GM23248 (cell line): ENCODE measurements around the gene APOL1. TPM values are rescaled to one million over a fixed set of nuclear protein-coding genes. Genes with fewer than 3 reads are reported as not detected.

Experiments
- DNase-seq: peaks from one replicate; pipeline ENCODE4 v3.0.0-alpha.2; 2015
- H2AFZ ChIP-seq: fragments of 200-600 bp; sonication (generic); 2 replicates; pipeline ENCODE4 v1.6.1; 2016; ENCODE audit warnings: antibody characterized with exemption
- H3F3A ChIP-seq: fragments of 200-600 bp; sonication (generic); 2 replicates; pipeline ENCODE4 v1.6.1; 2016; ENCODE audit warnings: mild to moderate bottlenecking, antibody characterized with exemption, mixed run types; ENCODE audit not compliant: insufficient read depth
- H3K27ac ChIP-seq: fragments of 200-600 bp; sonication (generic); 2 replicates; pipeline ENCODE4 v1.5.1; 2016; ENCODE audit warnings: mild to moderate bottlenecking
- H3K27me3 ChIP-seq: fragments of 200-600 bp; sonication (generic); replicated peaks from 2 replicates; pipeline ENCODE4 v1.6.1; 2016; ENCODE audit warnings: mild to moderate bottlenecking; ENCODE audit not compliant: insufficient read depth
- H3K36me3 ChIP-seq: fragments of 200-600 bp; sonication (generic); 2 replicates; pipeline ENCODE4 v1.6.1; 2016; ENCODE audit warnings: low read depth, mild to moderate bottlenecking
- H3K4me1 ChIP-seq: fragments of 200-600 bp; sonication (generic); 2 replicates; pipeline ENCODE4 v1.6.1; 2016; ENCODE audit warnings: mild to moderate bottlenecking; ENCODE audit not compliant: insufficient read depth
- H3K4me2 ChIP-seq: fragments of 200-600 bp; sonication (generic); one replicate; pipeline ENCODE4 v1.6.1; 2016; ENCODE audit warnings: mild to moderate bottlenecking; ENCODE audit not compliant: unreplicated experiment
- H3K4me3 ChIP-seq: fragments of 200-600 bp; sonication (generic); 2 replicates; pipeline ENCODE4 v1.5.1; 2016; ENCODE audit warnings: mild to moderate bottlenecking
- H3K79me2 ChIP-seq: fragments of 200-600 bp; sonication (generic); 2 replicates; pipeline ENCODE4 v1.6.1; 2016; ENCODE audit warnings: mild to moderate bottlenecking; ENCODE audit not compliant: insufficient read depth
- H3K9ac ChIP-seq: fragments of 200-600 bp; sonication (generic); 2 replicates; pipeline ENCODE4 v1.6.1; 2016; ENCODE audit warnings: mild to moderate bottlenecking
- H3K9me2 ChIP-seq: fragments of 200-600 bp; sonication (generic); 2 replicates; pipeline ENCODE4 v1.6.1; 2016; ENCODE audit warnings: mixed run types, mild to moderate bottlenecking, moderate library complexity; ENCODE audit not compliant: insufficient read depth
- H3K9me3 ChIP-seq: fragments of 200-600 bp; sonication (generic); one replicate; pipeline ENCODE4 v1.6.1; 2017; ENCODE audit warnings: low read depth
- H4K20me1 ChIP-seq: fragments of 200-600 bp; sonication (generic); 2 replicates; pipeline ENCODE4 v1.6.0; 2016; ENCODE audit not compliant: insufficient read depth
- EZH2 ChIP-seq: fragments of 200-600 bp; sonication (generic); IDR thresholded peaks from 2 replicates; pipeline ENCODE4 v1.6.1; 2018; ENCODE audit warnings: antibody characterized with exemption, mild to moderate bottlenecking; ENCODE audit not compliant: insufficient read depth, poor library complexity, severe bottlenecking
- EZH2phosphoT487 ChIP-seq: fragments of 200-600 bp; sonication (generic); IDR thresholded peaks from 2 replicates; pipeline ENCODE4 v1.6.1; 2018; ENCODE audit warnings: antibody characterized with exemption, moderate library complexity, mild to moderate bottlenecking, low read depth; ENCODE audit not compliant: insufficient read depth
- WGBS, 2 experiments: methylation state at CpG; one replicate each; pipeline ENCODE4 v1.1.6; 2015 to 2017; ENCODE audit warnings: low lambda C conversion rate in 2 of 2, low coverage in 1 of 2; ENCODE audit errors: missing lambda C conversion rate in 2 of 2; 5-methylcytosine and 5-hydroxymethylcytosine counted together
- in situ Hi-C: fragments of 300-500 bp; cut with MboI; formaldehyde crosslinking; loops from 2 replicates; pipeline ENCODE4 v1.15.0; 2020
- polyA plus RNA-seq: library from polyadenylated mRNA; unstranded; fragments of >200 nt; fragmentation: Nextera tagmentation; extraction: Ambion mirVana; gene quantifications from 2 replicates; pipeline ENCODE4 v1.2.1, GENCODE V29; 2016
- total RNA-seq: library from RNA; depleted of rRNA; stranded (reverse); fragments of >200 nt; shearing (Covaris generic); gene quantifications from 2 replicates; pipeline ENCODE4 v1.2.3, GENCODE V29; 2014

The APOL1 gene
- total and polyA plus RNA-seq, 2 experiments from 2014 or later = 8.3 to 12.8 TPM

DNA sequence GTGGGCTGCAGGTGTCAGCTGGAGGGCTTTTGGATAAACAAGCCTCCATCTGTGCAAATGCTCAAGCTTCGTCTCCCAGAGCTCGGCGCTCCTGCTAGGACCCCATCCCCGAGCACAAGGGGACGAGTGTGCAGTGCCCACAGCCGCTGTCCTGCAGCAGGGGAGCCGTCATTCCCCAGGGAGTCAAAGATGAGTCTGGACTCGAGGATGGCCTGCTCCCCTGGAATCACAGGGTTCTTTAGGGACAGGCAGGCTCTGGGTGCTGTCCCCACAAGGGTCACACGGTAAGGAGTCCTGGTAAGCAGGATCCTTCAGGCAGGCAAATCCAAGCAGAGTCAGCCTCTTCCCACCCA, 50.2 kb downstream of the APOL1 start:
- no peak overlapping the region for H3K4me2 ChIP-seq
- peaks cover 52% of the 10 kb centered on the region for H3F3A ChIP-seq
- no peaks in the 10 kb centered on the region for H3K9me3 ChIP-seq
- H3K9ac ChIP-seq = no peak overlapping the region
- no peaks in the 10 kb centered on the region for H4K20me1 ChIP-seq
- no peaks in the 10 kb centered on the region for H3K4me1 ChIP-seq
- no peak for DNase-seq
- H3K79me2 ChIP-seq = peaks cover 96% of the 10 kb centered on the region
- no peaks in the 10 kb centered on the region for H3K9me2 ChIP-seq
- H3K27me3 ChIP-seq = no peaks in the 10 kb centered on the region
- TF ChIP-seq EZH2 (no peak), EZH2phosphoT487 (no peak)
- H3K4me3 ChIP-seq = no peak overlapping the region
- no peak overlapping the region for H3K27ac ChIP-seq
- no peak overlapping the region for H2AFZ ChIP-seq
- in situ Hi-C loops = loop anchor here (10.0 kb wide), 1 partner anchor 162 kb away; no protein-coding TSS in a partner anchor
- H3K36me3 ChIP-seq = peaks cover 93% of the 10 kb centered on the region
- WGBS, 2 experiments = 84 to 85% methylated on average over 9 of the region's 9 CpGs

DNA sequence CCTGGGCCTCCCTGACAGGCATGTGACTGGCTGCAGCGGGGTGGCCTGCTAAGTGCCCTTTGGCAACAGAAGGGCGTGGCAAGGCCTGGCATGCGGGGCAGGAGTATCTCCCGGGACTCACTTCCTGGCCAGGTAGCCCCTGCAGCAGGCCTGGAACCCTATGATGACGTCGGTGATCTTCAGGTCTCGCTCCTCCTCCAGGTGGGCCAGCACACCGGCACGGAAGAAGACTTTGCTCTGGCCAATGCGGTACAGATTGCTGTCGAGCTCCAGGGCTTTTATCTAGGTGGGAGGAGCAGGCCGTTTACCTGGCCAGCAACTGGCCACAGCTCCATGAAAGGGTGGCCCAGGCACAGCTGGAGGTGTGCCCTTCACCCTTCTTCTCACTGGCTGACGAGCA, 50.9 kb downstream of the APOL1 start:
- H3F3A ChIP-seq = peaks cover 48% of the 10 kb centered on the region
- no peaks in the 10 kb centered on the region for H3K27me3 ChIP-seq
- no peak for DNase-seq
- TF ChIP-seq EZH2phosphoT487 (no peak), EZH2 (no peak)
- H3K79me2 ChIP-seq = peaks cover 95% of the 10 kb centered on the region
- no peak overlapping the region for H3K4me3 ChIP-seq
- in situ Hi-C loops = loop anchor here (10.0 kb wide), 1 partner anchor 161 kb away; no protein-coding TSS in a partner anchor
- H3K4me2 ChIP-seq = no peak overlapping the region
- H4K20me1 ChIP-seq = no peaks in the 10 kb centered on the region
- H3K27ac ChIP-seq = no peak overlapping the region
- no peak overlapping the region for H3K9ac ChIP-seq
- no peaks in the 10 kb centered on the region for H3K4me1 ChIP-seq
- H3K9me2 ChIP-seq = no peaks in the 10 kb centered on the region
- no peak overlapping the region for H2AFZ ChIP-seq
- WGBS, 2 experiments = 84 to 85% methylated on average over 13 of the region's 13 CpGs
- peaks cover 93% of the 10 kb centered on the region for H3K36me3 ChIP-seq
- no peaks in the 10 kb centered on the region for H3K9me3 ChIP-seq

DNA sequence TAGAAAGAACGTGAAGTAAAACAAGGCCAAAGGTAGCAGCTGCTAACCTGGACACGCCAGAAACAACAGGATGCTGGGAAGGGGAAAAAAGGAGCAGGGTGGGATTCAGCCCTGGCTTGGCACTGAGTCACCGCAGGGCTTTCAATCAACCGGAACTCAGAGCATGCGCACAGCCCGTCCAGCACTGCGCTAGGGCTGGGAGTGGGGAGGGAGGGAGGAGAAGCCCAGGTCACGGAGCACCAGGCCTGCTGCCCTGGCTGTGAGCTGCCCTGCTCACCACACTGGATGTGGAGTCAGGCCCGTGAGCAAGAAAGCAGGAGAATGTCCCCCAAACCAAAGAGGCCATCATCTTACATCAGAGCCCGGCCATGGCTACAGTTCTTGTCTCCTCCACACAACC, 51.5 kb downstream of the APOL1 start:
- no peak for TF ChIP-seq EZH2
- TF ChIP-seq EZH2phosphoT487 = no peak
- no peak overlapping the region for H3K9ac ChIP-seq
- H3K27ac ChIP-seq = no peak overlapping the region
- no peak overlapping the region for H3K4me3 ChIP-seq
- peaks cover 95% of the 10 kb centered on the region for H3K79me2 ChIP-seq
- WGBS, 2 experiments = 81 to 83% methylated on average over 10 of the region's 10 CpGs
- no peak overlapping the region for H2AFZ ChIP-seq
- in situ Hi-C loops = loop anchor here (10.0 kb wide), 1 partner anchor 160 kb away; no protein-coding TSS in a partner anchor
- no peaks in the 10 kb centered on the region for H3K27me3 ChIP-seq
- H3K9me2 ChIP-seq = no peaks in the 10 kb centered on the region
- no peaks in the 10 kb centered on the region for H3K4me1 ChIP-seq
- H3K9me3 ChIP-seq = no peaks in the 10 kb centered on the region
- H3K4me2 ChIP-seq = no peak overlapping the region
- no peaks in the 10 kb centered on the region for H4K20me1 ChIP-seq
- peaks cover 53% of the 10 kb centered on the region for H3F3A ChIP-seq
- peaks cover 93% of the 10 kb centered on the region for H3K36me3 ChIP-seq
- no peak for DNase-seq

DNA sequence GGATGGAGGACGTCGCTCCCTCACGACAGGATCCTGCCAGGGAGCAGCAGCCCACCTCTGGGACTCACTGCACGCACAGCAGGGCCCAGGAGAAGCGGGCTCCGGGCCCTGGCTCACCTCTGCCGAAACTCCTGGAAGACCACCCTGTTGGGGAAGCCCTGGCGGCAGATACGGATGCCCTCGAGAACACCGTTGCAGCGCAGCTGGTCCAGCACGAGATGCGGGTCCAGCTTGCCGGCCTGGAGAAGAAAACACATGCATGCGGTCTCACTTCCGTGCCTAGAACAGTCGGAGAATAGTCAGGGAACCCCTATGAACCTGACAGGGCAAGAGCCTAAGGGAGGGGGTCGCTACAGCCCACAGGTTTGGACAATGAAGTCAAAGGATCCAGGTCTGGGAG, 52.9 kb downstream of the APOL1 start:
- H3F3A ChIP-seq = peaks cover 59% of the 10 kb centered on the region
- H2AFZ ChIP-seq = no peak overlapping the region
- H3K9ac ChIP-seq = no peak overlapping the region
- peaks cover 93% of the 10 kb centered on the region for H3K79me2 ChIP-seq
- in situ Hi-C loops = loop anchor here (10.0 kb wide), 1 partner anchor 159 kb away; no protein-coding TSS in a partner anchor
- H3K4me1 ChIP-seq = no peaks in the 10 kb centered on the region
- no peaks in the 10 kb centered on the region for H3K9me2 ChIP-seq
- H3K9me3 ChIP-seq = no peaks in the 10 kb centered on the region
- no peaks in the 10 kb centered on the region for H3K27me3 ChIP-seq
- H3K27ac ChIP-seq = no peak overlapping the region
- no peak overlapping the region for H3K4me2 ChIP-seq
- DNase-seq = no peak
- peaks cover 93% of the 10 kb centered on the region for H3K36me3 ChIP-seq
- TF ChIP-seq EZH2 = no peak
- TF ChIP-seq EZH2phosphoT487 = no peak
- WGBS, 2 experiments = 93% methylated on average over 19 of the region's 19 CpGs
- no peaks in the 10 kb centered on the region for H4K20me1 ChIP-seq
- no peak overlapping the region for H3K4me3 ChIP-seq

DNA sequence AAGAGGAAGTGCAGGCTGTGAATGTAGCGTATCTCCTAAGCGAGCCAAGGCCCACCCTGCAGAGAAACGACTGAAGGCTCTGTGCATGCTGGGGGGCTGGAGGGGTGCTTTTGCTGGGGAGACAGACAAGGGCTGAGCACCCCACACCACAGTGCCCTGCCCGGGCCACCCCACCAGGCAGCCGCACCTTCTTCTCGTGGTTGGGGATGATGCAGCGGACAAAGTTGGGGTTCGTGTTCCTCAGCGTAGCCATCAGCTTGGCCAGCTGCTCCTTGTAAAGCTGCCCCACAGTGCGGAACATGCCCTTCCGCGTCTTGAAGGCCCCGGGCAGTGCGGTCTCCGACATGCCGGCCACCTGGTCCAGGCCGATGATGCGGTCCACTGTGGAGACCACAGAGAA, 53.3 kb downstream of the APOL1 start:
- H3K27ac ChIP-seq = no peak overlapping the region

More for the DNA sequence above, 53.3 kb downstream of the APOL1 start:
- Histone ChIP-seq H3F3A (peaks cover 59% of the 10 kb centered on the region), H3K9me3 (no peaks in the 10 kb centered on the region), H3K9ac (no peak overlapping the region), H3K27me3 (no peaks in the 10 kb centered on the region), H3K9me2 (no peaks in the 10 kb centered on the region), H3K36me3 (peaks cover 93% of the 10 kb centered on the region), H4K20me1 (no peaks in the 10 kb centered on the region), H3K79me2 (peaks cover 93% of the 10 kb centered on the region), H3K4me3 (no peak overlapping the region), H3K4me1 (no peaks in the 10 kb centered on the region), H3K4me2 (no peak overlapping the region), H2AFZ (no peak overlapping the region)
- TF ChIP-seq EZH2 (no peak), EZH2phosphoT487 (no peak)
- WGBS, 2 experiments = 92 to 93% methylated on average over 18 of the region's 18 CpGs
- DNase-seq = no peak
- in situ Hi-C loops = loop anchor here (10.0 kb wide), 1 partner anchor 159 kb away; no protein-coding TSS in a partner anchor
